MCF 10A (cell line): ENCODE data around the gene NID2. TPM values are rescaled to one million over a fixed set of nuclear protein-coding genes. Genes with fewer than 3 reads are reported as not detected.
A peak's percentile ranks its signal among the peaks of the same experiment; 100 is the strongest.

Experiments
- BruUV-seq: library from RNA; stranded (reverse); fragments of 400-500 nt; replicated peaks from 2 replicates; lab custom pipeline; 2021; lab: Mats Ljungman, UMichigan
- CTCF ChIA-PET: fragments of 300-600 bp; sonication (Branson Sonifier 250); formaldehyde crosslinking; extraction: SDS; loops from one replicate; lab custom pipeline; 2021; ENCODE audit warnings: antibody characterized with exemption, inconsistent platforms; lab: Yijun Ruan, JAX
- POLR2A ChIA-PET: fragments of 300-600, 350-650 bp; sonication (Branson Sonifier 250); formaldehyde crosslinking; extraction: SDS; loops from one replicate; lab custom pipeline; 2020; ENCODE audit warnings: antibody characterized with exemption, inconsistent platforms; lab: Yijun Ruan, JAX
- DNase-seq: peaks from one replicate; pipeline ENCODE4 v3.0.0-alpha.2; 2018; ENCODE audit not compliant: unreplicated experiment
- H3K27ac Mint-ChIP-seq: one replicate; pipeline ENCODE4 v1.8.0; 2022; ENCODE audit warnings: mild to moderate bottlenecking, low read depth, mixed read lengths; ENCODE audit not compliant: unreplicated experiment
- H3K27me3 Mint-ChIP-seq: one replicate; pipeline ENCODE4 v1.8.0; 2022; ENCODE audit warnings: mixed read lengths; ENCODE audit not compliant: insufficient read depth, unreplicated experiment
- H3K36me3 Mint-ChIP-seq: one replicate; pipeline ENCODE4 v1.8.0; 2022; ENCODE audit warnings: mild to moderate bottlenecking, moderate library complexity, mixed read lengths; ENCODE audit not compliant: insufficient read depth, unreplicated experiment
- H3K4me1 Mint-ChIP-seq: one replicate; pipeline ENCODE4 v1.8.0; 2022; ENCODE audit warnings: mixed read lengths; ENCODE audit not compliant: insufficient read depth, unreplicated experiment
- H3K4me3 Mint-ChIP-seq: one replicate; pipeline ENCODE4 v1.8.0; 2022; ENCODE audit warnings: mild to moderate bottlenecking, moderate library complexity, mixed read lengths; ENCODE audit not compliant: unreplicated experiment
- H3K9me3 Mint-ChIP-seq: one replicate; pipeline ENCODE4 v1.8.0; 2022; ENCODE audit warnings: mixed read lengths; ENCODE audit not compliant: unreplicated experiment
- intact Hi-C: fragments of 100-400 bp; cut with micrococcal nuclease; formaldehyde crosslinking; loops from 2 replicates; pipeline ENCODE4 v1.14.1; 2022
- total RNA-seq: library from RNA; stranded (reverse); gene quantifications from 2 replicates; pipeline ENCODE4 v1.2.3, GENCODE V29; 2022
- TF ChIP-seq, protein P1 (sequence below): fragments of 200-600 bp; IDR thresholded peaks from one replicate; pipeline ENCODE4 v1.8.0; 2022; ENCODE audit warnings: antibody characterized with exemption, mild to moderate bottlenecking; ENCODE audit not compliant: unreplicated experiment

The NID2 gene
- total RNA-seq, 1 experiment from 2014 or later = not detected

DNA sequence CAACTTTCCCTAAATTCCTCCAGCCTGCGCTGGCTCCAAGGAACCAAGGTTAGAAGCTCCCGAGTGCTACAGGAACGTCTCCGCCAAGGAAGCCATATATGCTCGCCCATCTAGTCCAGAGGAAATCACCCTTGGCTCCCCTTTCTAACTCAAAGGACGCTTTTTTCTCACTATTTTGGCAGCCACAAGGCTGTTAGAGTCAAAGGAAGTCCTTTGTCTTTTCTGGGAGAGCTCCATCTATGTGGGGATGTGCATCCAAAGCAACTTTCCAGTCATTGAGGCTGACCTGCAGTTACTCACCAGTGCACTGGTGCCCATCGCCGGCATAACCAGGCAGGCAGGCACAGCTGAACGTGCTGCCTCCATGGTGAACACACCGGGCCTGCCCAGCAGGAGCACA lies 42.0 kb downstream of the NID2 start:
- intact Hi-C loops = no loop called here
- TF ChIP-seq, protein P1, sequence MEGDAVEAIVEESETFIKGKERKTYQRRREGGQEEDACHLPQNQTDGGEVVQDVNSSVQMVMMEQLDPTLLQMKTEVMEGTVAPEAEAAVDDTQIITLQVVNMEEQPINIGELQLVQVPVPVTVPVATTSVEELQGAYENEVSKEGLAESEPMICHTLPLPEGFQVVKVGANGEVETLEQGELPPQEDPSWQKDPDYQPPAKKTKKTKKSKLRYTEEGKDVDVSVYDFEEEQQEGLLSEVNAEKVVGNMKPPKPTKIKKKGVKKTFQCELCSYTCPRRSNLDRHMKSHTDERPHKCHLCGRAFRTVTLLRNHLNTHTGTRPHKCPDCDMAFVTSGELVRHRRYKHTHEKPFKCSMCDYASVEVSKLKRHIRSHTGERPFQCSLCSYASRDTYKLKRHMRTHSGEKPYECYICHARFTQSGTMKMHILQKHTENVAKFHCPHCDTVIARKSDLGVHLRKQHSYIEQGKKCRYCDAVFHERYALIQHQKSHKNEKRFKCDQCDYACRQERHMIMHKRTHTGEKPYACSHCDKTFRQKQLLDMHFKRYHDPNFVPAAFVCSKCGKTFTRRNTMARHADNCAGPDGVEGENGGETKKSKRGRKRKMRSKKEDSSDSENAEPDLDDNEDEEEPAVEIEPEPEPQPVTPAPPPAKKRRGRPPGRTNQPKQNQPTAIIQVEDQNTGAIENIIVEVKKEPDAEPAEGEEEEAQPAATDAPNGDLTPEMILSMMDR = no peak
- DNase-seq = no peak
- Mint-ChIP-seq H3K36me3 (no peaks in the 10 kb centered on the region), H3K27ac (no peak overlapping the region), H3K9me3 (no peaks in the 10 kb centered on the region), H3K4me3 (no peak overlapping the region), H3K27me3 (no peaks in the 10 kb centered on the region), H3K4me1 (peaks cover 12% of the 10 kb centered on the region)
- ChIA-PET CTCF (no interaction called here), POLR2A (no interaction called here)
- no TSS peak for BruUV-seq

DNA sequence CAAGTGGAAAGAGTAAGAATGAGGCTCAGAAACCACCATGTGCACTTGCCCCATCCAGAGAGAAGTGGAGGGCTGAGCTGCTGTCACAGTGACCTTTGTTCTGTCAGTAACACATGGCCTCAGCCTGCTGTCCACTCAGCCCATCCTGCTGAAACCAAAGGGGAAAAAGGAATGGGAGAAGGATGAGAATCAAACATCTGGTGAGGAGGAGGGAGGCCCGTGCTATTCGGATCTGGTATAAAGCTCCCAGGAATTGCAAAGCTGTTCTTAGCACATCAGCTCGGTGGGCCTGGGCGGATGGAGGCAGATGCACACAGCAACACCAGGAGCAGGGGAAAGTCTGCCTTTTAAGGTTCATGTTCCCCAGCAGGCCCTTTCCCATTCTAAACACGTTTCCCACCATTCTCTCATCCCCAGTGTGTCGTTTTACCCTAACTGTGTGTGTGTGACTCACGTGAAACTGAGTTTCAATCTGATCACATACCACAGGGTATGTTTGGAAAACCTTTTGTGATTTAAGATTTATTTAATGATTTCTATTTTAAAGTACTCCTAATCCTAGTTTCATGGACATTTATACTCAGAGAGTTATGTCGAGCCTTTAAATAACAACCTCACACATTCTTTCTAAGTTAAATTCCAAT lies 42.7 kb downstream of the NID2 start:
- TF ChIP-seq, protein P1 = no peak
- intact Hi-C loops = no loop called here
- DNase-seq = no peak
- no peak overlapping the region for H3K4me3 Mint-ChIP-seq
- no peak overlapping the region for H3K27ac Mint-ChIP-seq
- ChIA-PET CTCF (interaction anchor here (0.6 kb wide), 2 partner anchors 224 to 1587 kb away, joined by 3 to 4 read pairs; no protein-coding TSS in a partner anchor), POLR2A (no interaction called here)
- peaks cover 12% of the 10 kb centered on the region for H3K4me1 Mint-ChIP-seq
- no TSS peak for BruUV-seq
- H3K27me3 Mint-ChIP-seq = no peaks in the 10 kb centered on the region
- H3K36me3 Mint-ChIP-seq = no peaks in the 10 kb centered on the region
- H3K9me3 Mint-ChIP-seq = no peaks in the 10 kb centered on the region

- H3K27me3 Mint-ChIP-seq = no peaks in the 10 kb centered on the region
- intact Hi-C loops = no loop called here
- peaks cover 12% of the 10 kb centered on the region for H3K4me1 Mint-ChIP-seq
- H3K27ac Mint-ChIP-seq = no peak overlapping the region
- CTCF ChIA-PET = interaction anchor here (0.6 to 1.1 kb wide), 3 partner anchors 20 to 225 kb away, joined by 3 to 4 read pairs (median 3); no protein-coding TSS in a partner anchor
- no TSS peak for BruUV-seq
- no peak overlapping the region for H3K4me3 Mint-ChIP-seq
- peak; percentile 71 for DNase-seq
- H3K9me3 Mint-ChIP-seq = no peaks in the 10 kb centered on the region
- POLR2A ChIA-PET = interaction anchor here (0.6 to 1.0 kb wide), 3 partner anchors 9 to 219 kb away, joined by 3 read pairs; no protein-coding TSS in a partner anchor
- H3K36me3 Mint-ChIP-seq = no peaks in the 10 kb centered on the region
- TF ChIP-seq, protein P1 = no peak
These were observed 43.5 kb downstream of the NID2 start for GRCh38 chr14:52025310-52025709.

GRCh38 chr14:52023518-52023917 lies 45.3 kb downstream of the NID2 start:
- BruUV-seq = no TSS peak
- TF ChIP-seq, protein P1 = no peak
- intact Hi-C loops = no loop called here
- DNase-seq = peak; percentile 65
- Mint-ChIP-seq H3K36me3 (no peaks in the 10 kb centered on the region), H3K9me3 (no peaks in the 10 kb centered on the region), H3K27ac (no peak overlapping the region), H3K4me1 (peaks cover 13% of the 10 kb centered on the region), H3K4me3 (no peak overlapping the region), H3K27me3 (no peaks in the 10 kb centered on the region)
- ChIA-PET CTCF (interaction anchor here (0.7 to 1.8 kb wide), 2 partner anchors 28 to 239 kb away, joined by 3 to 9 read pairs; no protein-coding TSS in a partner anchor), POLR2A (interaction anchor here (0.6 to 1.1 kb wide), 3 partner anchors 9 to 54 kb away, joined by 3 read pairs; no protein-coding TSS in a partner anchor)
